ENCODE measurements around the gene NSG1. TPM values are rescaled to one million over a fixed set of nuclear protein-coding genes. Genes with fewer than 3 reads are reported as not detected.
A peak's percentile ranks its signal among the peaks of the same experiment; 100 is the strongest.

NSG1 gene
- total and polyA plus RNA-seq, 5 experiments from 2014 or later, result 28.1 to 68.0 (median 66.1) TPM

- no peaks in the 10 kb centered on the region for H3K27me3 Mint-ChIP-seq
- peaks cover 0 to 52% (median 11%) of the 10 kb centered on the region in 3 donors for H3K36me3 Mint-ChIP-seq
- no peak overlapping the region for H3K4me3 Mint-ChIP-seq
- peaks cover 13 to 25% (median 19%) of the 10 kb centered on the region in 4 donors for H3K4me1 Mint-ChIP-seq
- DNase-seq, result no peak
- H3K27ac Mint-ChIP-seq, result peak overlapping the region in 3 of 10 donors; percentile 24 to 44 (median 35)
- no peaks in the 10 kb centered on the region for H3K9me3 Mint-ChIP-seq
- ATAC-seq, result no peak
- POLR2A ChIA-PET, result no interaction called here
Observed at GRCh38 chr4:4422856-4423499, 36.1 kb downstream of the NSG1 start.

GRCh38 chr4:4423706-4424498 lies 37.0 kb downstream of the NSG1 start:
- Mint-ChIP-seq H3K4me1 (peaks cover 7 to 15% (median 10%) of the 10 kb centered on the region in 4 donors), H3K27ac (peak overlapping the region in 7 of 10 donors; percentile 31 to 89 (median 49)), H3K4me3 (no peak overlapping the region), H3K9me3 (no peaks in the 10 kb centered on the region), H3K27me3 (no peaks in the 10 kb centered on the region), H3K36me3 (peaks cover 0 to 46% (median 11%) of the 10 kb centered on the region in 3 donors)
- ATAC-seq, result no peak
- POLR2A ChIA-PET, result interaction anchor here (1.2 kb wide), 1 partner anchor 38 kb away, joined by 3 read pairs; no protein-coding TSS in a partner anchor
- peak in 1 of 10 donors; percentile 43 for DNase-seq

- peaks cover 2 to 8% (median 4%) of the 10 kb centered on the region in 4 donors for H3K4me1 Mint-ChIP-seq
- DNase-seq (peak in 1 of 10 donors; percentile 27), ATAC-seq (no peak)
- POLR2A ChIA-PET, result interaction anchor here (1.2 kb wide), 1 partner anchor 39 kb away, joined by 3 read pairs; no protein-coding TSS in a partner anchor
- peak overlapping the region in 5 of 10 donors; percentile 34 to 89 (median 53) for H3K27ac Mint-ChIP-seq
- H3K36me3 Mint-ChIP-seq, result peaks cover 0 to 42% (median 11%) of the 10 kb centered on the region in 3 donors
- no peak overlapping the region for H3K4me3 Mint-ChIP-seq
- no peaks in the 10 kb centered on the region for H3K27me3 Mint-ChIP-seq
- no peaks in the 10 kb centered on the region for H3K9me3 Mint-ChIP-seq
Observed at GRCh38 chr4:4424499-4425115, 37.7 kb downstream of the NSG1 start.

- DNase-seq (no peak), ATAC-seq (no peak)
- Mint-ChIP-seq H3K9me3 (no peaks in the 10 kb centered on the region), H3K4me1 (peaks cover 0 to 5% (median 0%) of the 10 kb centered on the region in 4 donors), H3K27ac (peak overlapping the region in 3 of 10 donors; percentile 34 to 85 (median 53)), H3K4me3 (no peak overlapping the region), H3K36me3 (peaks cover 0 to 36% (median 11%) of the 10 kb centered on the region in 3 donors), H3K27me3 (no peaks in the 10 kb centered on the region)
- POLR2A ChIA-PET, result interaction anchor here (0.9 to 1.5 kb wide), 3 partner anchors 9 to 39 kb away, joined by 3 to 4 read pairs (median 3); partner anchors contain the start of gene NSG1
Observed at GRCh38 chr4:4425119-4425690, 38.3 kb downstream of the NSG1 start.

GRCh38 chr4:4425696-4426095 lies 38.8 kb downstream of the NSG1 start:
- Mint-ChIP-seq H3K9me3 (no peaks in the 10 kb centered on the region), H3K27ac (peak overlapping the region in 3 of 10 donors; percentile 53 to 85 (median 75)), H3K4me1 (peaks cover 0 to 9% (median 3%) of the 10 kb centered on the region in 4 donors), H3K36me3 (peaks cover 0 to 33% (median 11%) of the 10 kb centered on the region in 3 donors), H3K4me3 (no peak overlapping the region), H3K27me3 (no peaks in the 10 kb centered on the region)
- POLR2A ChIA-PET, result interaction anchor here (0.9 to 1.9 kb wide), 3 partner anchors 10 to 178 kb away, joined by 3 to 7 read pairs (median 4); partner anchors contain the start of genes NSG1 and TMEM128
- ATAC-seq (no peak), DNase-seq (peak in 1 of 10 donors; percentile 30)

- no peaks in the 10 kb centered on the region for H3K27me3 Mint-ChIP-seq
- POLR2A ChIA-PET, result interaction anchor here (0.6 to 1.9 kb wide), 4 partner anchors 10 to 178 kb away, joined by 3 to 7 read pairs (median 4); partner anchors contain the start of genes NSG1 and TMEM128
- DNase-seq, result peak in 1 of 10 donors; percentile 35
- H3K9me3 Mint-ChIP-seq, result no peaks in the 10 kb centered on the region
- peaks cover 0 to 16% (median 5%) of the 10 kb centered on the region in 4 donors for H3K4me1 Mint-ChIP-seq
- ATAC-seq, result no peak
- no peak overlapping the region for H3K4me3 Mint-ChIP-seq
- peaks cover 0 to 24% (median 4%) of the 10 kb centered on the region in 3 donors for H3K36me3 Mint-ChIP-seq
- H3K27ac Mint-ChIP-seq, result peak overlapping the region in 5 of 10 donors; percentile 61 to 93 (median 76)
Observed at GRCh38 chr4:4426511-4427120, 39.7 kb downstream of the NSG1 start.

GRCh38 chr4:4427121-4427870 lies 40.4 kb downstream of the NSG1 start:
- Mint-ChIP-seq H3K4me1 (peaks cover 0 to 18% (median 5%) of the 10 kb centered on the region in 4 donors), H3K4me3 (no peak overlapping the region), H3K36me3 (peaks cover 0 to 18% (median 3%) of the 10 kb centered on the region in 3 donors), H3K9me3 (no peaks in the 10 kb centered on the region), H3K27ac (peak overlapping the region in 2 of 10 donors; percentile 19 to 76), H3K27me3 (no peaks in the 10 kb centered on the region)
- DNase-seq (peak in 1 of 10 donors; percentile 32), ATAC-seq (no peak)
- POLR2A ChIA-PET, result interaction anchor here (0.6 to 1.9 kb wide), 2 partner anchors 44 to 179 kb away, joined by 3 to 7 read pairs; partner anchors contain the start of gene TMEM128

GRCh38 chr4:4427886-4428285 lies 41.0 kb downstream of the NSG1 start:
- Mint-ChIP-seq H3K36me3 (peaks cover 0 to 14% (median 0%) of the 10 kb centered on the region in 3 donors), H3K4me1 (peaks cover 0 to 18% (median 5%) of the 10 kb centered on the region in 4 donors), H3K27me3 (no peaks in the 10 kb centered on the region), H3K9me3 (no peaks in the 10 kb centered on the region), H3K27ac (no peak overlapping the region), H3K4me3 (no peak overlapping the region)
- DNase-seq, result peak in 1 of 10 donors; percentile 27
- no peak for ATAC-seq
- POLR2A ChIA-PET, result no interaction called here

- Mint-ChIP-seq H3K36me3 (peaks cover 0 to 10% (median 0%) of the 10 kb centered on the region in 3 donors), H3K27ac (no peak overlapping the region), H3K27me3 (no peaks in the 10 kb centered on the region), H3K4me3 (no peak overlapping the region), H3K9me3 (no peaks in the 10 kb centered on the region), H3K4me1 (peaks cover 0 to 18% (median 5%) of the 10 kb centered on the region in 4 donors)
- POLR2A ChIA-PET, result interaction anchor here (0.6 to 1.6 kb wide), 2 partner anchors 70 to 169 kb away, joined by 3 read pairs; no protein-coding TSS in a partner anchor
- ATAC-seq, result no peak
- peak in 1 of 10 donors; percentile 24 for DNase-seq
Observed at GRCh38 chr4:4428966-4429875, 42.3 kb downstream of the NSG1 start.

- peak overlapping the region in 4 of 10 donors; percentile 11 to 68 (median 48) for H3K27ac Mint-ChIP-seq
- H3K9me3 Mint-ChIP-seq, result no peaks in the 10 kb centered on the region
- no peak overlapping the region for H3K4me3 Mint-ChIP-seq
- POLR2A ChIA-PET, result interaction anchor here (0.6 to 2.5 kb wide), 2 partner anchors 43 to 171 kb away, joined by 3 to 12 read pairs; partner anchors contain the start of gene NSG1
- H3K4me1 Mint-ChIP-seq, result peaks cover 0 to 18% (median 5%) of the 10 kb centered on the region in 4 donors
- peak; percentile 99 to 100 for ATAC-seq
- peak; percentile 34 to 79 (median 54) for DNase-seq
- no peaks in the 10 kb centered on the region for H3K27me3 Mint-ChIP-seq
- peaks cover 0 to 19% (median 0%) of the 10 kb centered on the region in 3 donors for H3K36me3 Mint-ChIP-seq
Observed at GRCh38 chr4:4430492-4431195, 43.7 kb downstream of the NSG1 start.

All from naive thymus-derived CD8-positive, alpha-beta T cell (primary cell).